Stimulated activated naive CD4-positive, alpha-beta T cell (primary cell): Measurements from ENCODE around the gene MMP24OS.
"Not testable (repeated sequence)": the region's sequence is repeated elsewhere in the genome, so short reads cannot be mapped to it uniquely, and the experiment has no call there.

Source experiments
- DNase-seq, 6 experiments: peaks; one replicate each; lab custom pipeline; 2025; lab: John Stamatoyannopoulos, UW

Gene MMP24OS

GRCh38 chr20:35275741-35276251, 2.1 kb downstream of the MMP24OS start:
- no peak for DNase-seq

GRCh38 chr20:35274172-35275092, 3.5 kb downstream of the MMP24OS start:
- no peak for DNase-seq

GRCh38 chr20:35273449-35274171, 4.3 kb downstream of the MMP24OS start:
- DNase-seq = no peak

GRCh38 chr20:35271904-35272303, 6.0 kb downstream of the MMP24OS start:
- DNase-seq = no peak

GRCh38 chr20:35271073-35271882, 6.6 kb downstream of the MMP24OS start:
- no peak for DNase-seq

- DNase-seq = no peak
These were observed 7.7 kb downstream of the MMP24OS start for GRCh38 chr20:35270021-35270902.

- DNase-seq = peak in 4 of 6 experiments; percentile 6 to 28 (median 24)
These were observed 8.7 kb downstream of the MMP24OS start for GRCh38 chr20:35269055-35269781.

GRCh38 chr20:35267092-35267491, 10.8 kb downstream of the MMP24OS start:
- no peak for DNase-seq

- no peak for DNase-seq
These were observed 13.2 kb downstream of the MMP24OS start for GRCh38 chr20:35264755-35265154.

GRCh38 chr20:35263532-35264341, 14.2 kb downstream of the MMP24OS start:
- no peak for DNase-seq

- DNase-seq = not testable (repeated sequence)
These were observed 15.0 kb downstream of the MMP24OS start for GRCh38 chr20:35262731-35263531.

- DNase-seq = not testable (repeated sequence)
These were observed 15.6 kb downstream of the MMP24OS start for GRCh38 chr20:35262321-35262720.

- DNase-seq = no peak
These were observed 17.5 kb downstream of the MMP24OS start for GRCh38 chr20:35260426-35260825.

- DNase-seq = no peak
These were observed 20.6 kb downstream of the MMP24OS start for GRCh38 chr20:35257175-35257909.

- no peak for DNase-seq
These were observed 23.4 kb downstream of the MMP24OS start for GRCh38 chr20:35254448-35254999.

- DNase-seq = no peak
These were observed 24.9 kb downstream of the MMP24OS start for GRCh38 chr20:35253010-35253409.

GRCh38 chr20:35252598-35252997, 25.3 kb downstream of the MMP24OS start:
- DNase-seq = not testable (repeated sequence)
